Measurements from ENCODE around the gene IRF5.
"Not testable (repeated sequence)": the region's sequence is repeated elsewhere in the genome, so short reads cannot be mapped to it uniquely, and the experiment has no call there.

IRF5 gene

GRCh38 chr7:128974241-128974934, 36.7 kb downstream of the IRF5 start:
- DNase-seq: no peak

- DNase-seq: no peak
Observed at GRCh38 chr7:128982105-128982504, 44.4 kb downstream of the IRF5 start.

- DNase-seq: no peak
Observed at GRCh38 chr7:128985660-128986059, 47.9 kb downstream of the IRF5 start.

GRCh38 chr7:128986609-128987008, 48.9 kb downstream of the IRF5 start:
- no peak for DNase-seq

GRCh38 chr7:128988372-128988771, 50.6 kb downstream of the IRF5 start:
- DNase-seq: no peak

GRCh38 chr7:128989961-128990360, 52.2 kb downstream of the IRF5 start:
- no peak for DNase-seq

- DNase-seq: no peak
Observed at GRCh38 chr7:128993419-128993818, 55.7 kb downstream of the IRF5 start.

GRCh38 chr7:128994560-128994959, 56.8 kb downstream of the IRF5 start:
- not testable (repeated sequence) for DNase-seq

- no peak for DNase-seq
Observed at GRCh38 chr7:128997181-128997580, 59.5 kb downstream of the IRF5 start.

Measured in GF-D8 (cell line).